WTC11 (cell line): Measurements from ENCODE around the gene C6orf163. TPM values are rescaled to one million over a fixed set of nuclear protein-coding genes. Genes with fewer than 3 reads are reported as not detected.

Experiments used
- ATAC-seq: fragments of 200-7000 bp; cut with Tn5 transposase; 2 replicates; pipeline ENCODE4 v1.10.0; 2021; ENCODE audit warnings: mild to moderate bottlenecking, moderate library complexity
- CTCF ChIA-PET: fragments of 300-600 bp; sonication (Branson Sonifier 250); formaldehyde crosslinking; loops from one replicate; lab custom pipeline; 2021; ENCODE audit warnings: antibody characterized with exemption; lab: Charles Lee
- POLR2A ChIA-PET: fragments of 350-600 bp; sonication (Branson Sonifier 250); formaldehyde crosslinking; loops from one replicate; lab custom pipeline; 2021; ENCODE audit warnings: antibody characterized with exemption; lab: Charles Lee
- DNase-seq: peaks from one replicate; pipeline ENCODE4 v3.0.0; 2021; ENCODE audit warnings: low spot score
- H3K27ac Mint-ChIP-seq: 2 replicates; pipeline ENCODE4 v1.8.0; 2021; ENCODE audit warnings: mixed read lengths
- H3K27me3 Mint-ChIP-seq: 2 replicates; pipeline ENCODE4 v1.8.0; 2021; ENCODE audit warnings: low read depth, mild to moderate bottlenecking, moderate library complexity, mixed read lengths
- H3K36me3 Mint-ChIP-seq: 2 replicates; pipeline ENCODE4 v1.8.0; 2021; ENCODE audit warnings: mixed read lengths
- H3K4me1 Mint-ChIP-seq: 2 replicates; pipeline ENCODE4 v1.8.0; 2022; ENCODE audit warnings: mixed read lengths
- H3K4me3 Mint-ChIP-seq: 2 replicates; pipeline ENCODE4 v1.8.0; 2021; ENCODE audit warnings: mild to moderate bottlenecking, moderate library complexity, mixed read lengths
- H3K9me3 Mint-ChIP-seq: 2 replicates; pipeline ENCODE4 v1.8.0; 2021; ENCODE audit warnings: mixed read lengths
- ATF1 ChIP-seq: sonication (generic); formaldehyde crosslinking; IDR thresholded peaks from 2 replicates; pipeline ENCODE4 v1.8.1; 2023; ENCODE audit warnings: mild to moderate bottlenecking, moderate library complexity, missing genetic modification reagents
- GTF2I ChIP-seq: fragments of 250-450 bp; sonication (Bioruptor Pico); conservative IDR thresholded peaks from 2 replicates; pipeline ENCODE4 v1.4.0; 2021; ENCODE audit warnings: mild to moderate bottlenecking
- IRF2 ChIP-seq: sonication (generic); formaldehyde crosslinking; IDR thresholded peaks from 2 replicates; pipeline ENCODE4 v1.8.0; 2022; ENCODE audit warnings: low read depth, missing genetic modification reagents, borderline replicate concordance
- NFYB ChIP-seq: sonication (generic); formaldehyde crosslinking; conservative IDR thresholded peaks from 2 replicates; pipeline ENCODE4 v1.8.0; 2022; ENCODE audit warnings: low read depth, missing genetic modification reagents
- NR1H2 ChIP-seq: sonication (generic); formaldehyde crosslinking; IDR thresholded peaks from 2 replicates; pipeline ENCODE4 v1.9.0; 2021; ENCODE audit warnings: mild to moderate bottlenecking, moderate library complexity, missing genetic modification reagents
- NR3C1 ChIP-seq: sonication (generic); formaldehyde crosslinking; conservative IDR thresholded peaks from 2 replicates; pipeline ENCODE4 v1.8.1; 2023; ENCODE audit warnings: low read depth, mild to moderate bottlenecking, missing genetic modification reagents
- SMAD4 ChIP-seq: sonication (generic); formaldehyde crosslinking; IDR thresholded peaks from 2 replicates; pipeline ENCODE4 v1.8.0; 2022; ENCODE audit warnings: mild to moderate bottlenecking, missing genetic modification reagents
- SOX15 ChIP-seq: fragments of 250-450 bp; sonication (Bioruptor Pico); IDR thresholded peaks from 2 replicates; pipeline ENCODE4 v1.9.0; 2021; ENCODE audit warnings: mild to moderate bottlenecking
- TCF7 ChIP-seq: sonication (generic); formaldehyde crosslinking; IDR thresholded peaks from 2 replicates; pipeline ENCODE4 v1.8.0; 2022; ENCODE audit warnings: mild to moderate bottlenecking, low read depth, missing genetic modification reagents, moderate library complexity
- TEAD1 ChIP-seq: sonication (generic); formaldehyde crosslinking; IDR thresholded peaks from 2 replicates; pipeline ENCODE4 v1.8.0; 2022; ENCODE audit warnings: mild to moderate bottlenecking, missing genetic modification reagents
- ZBTB21 ChIP-seq: sonication (generic); formaldehyde crosslinking; IDR thresholded peaks from 2 replicates; pipeline ENCODE4 v1.8.1; 2023; ENCODE audit warnings: mild to moderate bottlenecking, missing genetic modification reagents, borderline replicate concordance
- ZNF219 ChIP-seq: sonication (generic); formaldehyde crosslinking; IDR thresholded peaks from 2 replicates; pipeline ENCODE4 v1.8.0; 2023; ENCODE audit warnings: missing genetic modification reagents, mild to moderate bottlenecking, borderline replicate concordance
- ZNF263 ChIP-seq: sonication (generic); formaldehyde crosslinking; IDR thresholded peaks from 2 replicates; pipeline ENCODE4 v1.8.1; 2022; ENCODE audit warnings: low read depth, mild to moderate bottlenecking, moderate library complexity, missing genetic modification reagents
- ZNF396 ChIP-seq: fragments of 250-450 bp; sonication (Bioruptor Pico); IDR thresholded peaks from 2 replicates; pipeline ENCODE4 v1.8.0; 2021; ENCODE audit warnings: mild to moderate bottlenecking, moderate library complexity, borderline replicate concordance
- ZNF423 ChIP-seq: fragments of 250-450 bp; sonication (Bioruptor Pico); IDR thresholded peaks from 2 replicates; pipeline ENCODE4 v2.1.2; 2022; ENCODE audit warnings: mild to moderate bottlenecking, moderate library complexity
- total RNA-seq: library from RNA; stranded (reverse); gene quantifications from 3 replicates; pipeline ENCODE4 v1.2.3, GENCODE V29; 2021
- TF ChIP-seq, protein P1 (sequence below): sonication (generic); formaldehyde crosslinking; conservative IDR thresholded peaks from 2 replicates; pipeline ENCODE4 v1.8.1; 2022; ENCODE audit warnings: mild to moderate bottlenecking, missing genetic modification reagents
- TF ChIP-seq, protein P2 (sequence below): fragments of 250-450 bp; sonication (Bioruptor Pico); IDR thresholded peaks from 2 replicates; pipeline ENCODE4 v1.8.0; 2021; ENCODE audit warnings: mild to moderate bottlenecking
- TF ChIP-seq, protein P3 (sequence below): sonication (generic); formaldehyde crosslinking; IDR thresholded peaks from 2 replicates; pipeline ENCODE4 v1.8.1; 2022; ENCODE audit warnings: missing genetic modification reagents, borderline replicate concordance
- TF ChIP-seq, protein P4 (sequence below): sonication (generic); formaldehyde crosslinking; IDR thresholded peaks from 2 replicates; pipeline ENCODE4 v1.8.0; 2023; ENCODE audit warnings: missing genetic modification reagents, mild to moderate bottlenecking, borderline replicate concordance
- TF ChIP-seq, protein P5 (sequence below): sonication (generic); formaldehyde crosslinking; IDR thresholded peaks from 2 replicates; pipeline ENCODE4 v1.8.0; 2022; ENCODE audit warnings: mild to moderate bottlenecking, missing genetic modification reagents

The C6orf163 gene
- total RNA-seq, 1 experiment from 2014 or later, result 2.0 TPM

DNA sequence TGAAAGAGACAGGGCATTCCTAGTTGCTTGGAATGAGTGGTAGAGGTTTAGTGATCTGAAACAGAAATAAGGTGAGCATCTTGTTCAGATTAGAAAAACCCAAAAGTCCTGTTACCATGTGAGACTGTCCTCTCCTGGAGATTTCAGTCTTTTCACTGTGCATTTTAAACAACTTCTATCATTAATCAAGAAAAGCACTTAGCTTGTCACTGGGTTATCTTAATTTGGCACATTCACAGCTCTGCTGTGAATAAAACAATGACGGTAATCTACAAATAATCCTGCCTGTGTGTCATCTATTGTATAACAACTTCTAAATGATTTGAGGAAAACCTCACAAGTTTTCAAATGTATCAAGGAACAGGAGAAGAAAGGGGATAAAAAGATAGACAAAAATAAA lies 31.8 kb upstream of the C6orf163 start:
- POLR2A ChIA-PET, result no interaction called here
- H3K9me3 Mint-ChIP-seq, result peaks cover under 1% of the 10 kb centered on the region; the same call in 1 of the 2 replicates

DNA sequence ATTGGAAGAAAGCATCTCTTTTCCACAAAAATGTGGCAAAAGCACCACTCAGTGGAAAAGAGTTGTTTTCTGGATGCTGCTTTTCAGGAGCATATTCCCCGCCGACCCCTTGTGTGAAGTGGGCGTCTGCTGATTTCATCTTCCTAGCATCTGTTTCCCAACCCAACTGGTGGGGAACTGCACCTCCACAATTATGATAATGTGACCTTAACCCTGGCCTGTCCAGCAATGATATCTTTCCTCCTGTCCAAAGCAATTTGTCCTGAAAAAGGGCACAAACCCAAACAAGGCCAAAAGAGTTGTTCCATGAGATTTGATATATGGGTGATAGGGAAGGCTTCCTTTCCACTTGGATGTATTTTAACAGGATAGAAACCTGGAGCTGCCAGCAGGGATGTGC lies 29.5 kb upstream of the C6orf163 start:
- no peaks in the 10 kb centered on the region for H3K4me1 Mint-ChIP-seq
- ChIA-PET POLR2A (interaction anchor here (0.5 kb wide), 1 partner anchor 74 kb away, joined by 3 read pairs; no protein-coding TSS in a partner anchor), CTCF (no interaction called here)
- DNase-seq, result no peak
- H3K36me3 Mint-ChIP-seq, result no peaks in the 10 kb centered on the region
- H3K27me3 Mint-ChIP-seq, result no peaks in the 10 kb centered on the region
- H3K9me3 Mint-ChIP-seq, result no peaks in the 10 kb centered on the region
- no peak overlapping the region for H3K4me3 Mint-ChIP-seq
- ATAC-seq, result no peak
- no peak for TF ChIP-seq ZNF396 (CRISPR knock-in tag)
- TF ChIP-seq, protein P1, sequence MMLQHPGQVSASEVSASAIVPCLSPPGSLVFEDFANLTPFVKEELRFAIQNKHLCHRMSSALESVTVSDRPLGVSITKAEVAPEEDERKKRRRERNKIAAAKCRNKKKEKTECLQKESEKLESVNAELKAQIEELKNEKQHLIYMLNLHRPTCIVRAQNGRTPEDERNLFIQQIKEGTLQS (CRISPR knock-in tag), result no peak
- no peak overlapping the region for H3K27ac Mint-ChIP-seq

More for the DNA sequence above, 31.8 kb upstream of the C6orf163 start:
- Mint-ChIP-seq H3K36me3 (no peaks in the 10 kb centered on the region), H3K4me1 (no peaks in the 10 kb centered on the region), H3K27ac (no peak overlapping the region), H3K4me3 (no peak overlapping the region), H3K27me3 (no peaks in the 10 kb centered on the region; the same call in 1 of the 2 replicates)
- ATAC-seq (no peak), DNase-seq (no peak)
- CTCF ChIA-PET, result no interaction called here
- TF ChIP-seq SMAD4 (no peak), ZNF263 (CRISPR knock-in tag) (no peak), NFYB (CRISPR knock-in tag) (no peak), TCF7 (CRISPR knock-in tag) (no peak), ZNF423 (CRISPR knock-in tag) (no peak), IRF2 (CRISPR knock-in tag) (no peak), ZBTB21 (CRISPR knock-in tag) (no peak), GTF2I (CRISPR knock-in tag) (no peak), NR1H2 (CRISPR knock-in tag) (no peak), TEAD1 (no peak), SOX15 (CRISPR knock-in tag) (no peak), ATF1 (no peak), NR3C1 (CRISPR knock-in tag) (no peak), ZNF219 (CRISPR knock-in tag) (no peak)
- TF ChIP-seq, protein P2, sequence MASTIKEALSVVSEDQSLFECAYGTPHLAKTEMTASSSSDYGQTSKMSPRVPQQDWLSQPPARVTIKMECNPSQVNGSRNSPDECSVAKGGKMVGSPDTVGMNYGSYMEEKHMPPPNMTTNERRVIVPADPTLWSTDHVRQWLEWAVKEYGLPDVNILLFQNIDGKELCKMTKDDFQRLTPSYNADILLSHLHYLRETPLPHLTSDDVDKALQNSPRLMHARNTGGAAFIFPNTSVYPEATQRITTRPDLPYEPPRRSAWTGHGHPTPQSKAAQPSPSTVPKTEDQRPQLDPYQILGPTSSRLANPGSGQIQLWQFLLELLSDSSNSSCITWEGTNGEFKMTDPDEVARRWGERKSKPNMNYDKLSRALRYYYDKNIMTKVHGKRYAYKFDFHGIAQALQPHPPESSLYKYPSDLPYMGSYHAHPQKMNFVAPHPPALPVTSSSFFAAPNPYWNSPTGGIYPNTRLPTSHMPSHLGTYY (CRISPR knock-in tag), result no peak
- TF ChIP-seq, protein P3, sequence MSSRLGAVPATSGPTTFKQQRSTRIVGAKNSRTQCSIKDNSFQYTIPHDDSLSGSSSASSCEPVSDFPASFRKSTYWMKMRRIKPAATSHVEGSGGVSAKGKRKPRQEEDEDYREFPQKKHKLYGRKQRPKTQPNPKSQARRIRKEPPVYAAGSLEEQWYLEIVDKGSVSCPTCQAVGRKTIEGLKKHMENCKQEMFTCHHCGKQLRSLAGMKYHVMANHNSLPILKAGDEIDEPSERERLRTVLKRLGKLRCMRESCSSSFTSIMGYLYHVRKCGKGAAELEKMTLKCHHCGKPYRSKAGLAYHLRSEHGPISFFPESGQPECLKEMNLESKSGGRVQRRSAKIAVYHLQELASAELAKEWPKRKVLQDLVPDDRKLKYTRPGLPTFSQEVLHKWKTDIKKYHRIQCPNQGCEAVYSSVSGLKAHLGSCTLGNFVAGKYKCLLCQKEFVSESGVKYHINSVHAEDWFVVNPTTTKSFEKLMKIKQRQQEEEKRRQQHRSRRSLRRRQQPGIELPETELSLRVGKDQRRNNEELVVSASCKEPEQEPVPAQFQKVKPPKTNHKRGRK (CRISPR knock-in tag), result no peak
- TF ChIP-seq, protein P4, sequence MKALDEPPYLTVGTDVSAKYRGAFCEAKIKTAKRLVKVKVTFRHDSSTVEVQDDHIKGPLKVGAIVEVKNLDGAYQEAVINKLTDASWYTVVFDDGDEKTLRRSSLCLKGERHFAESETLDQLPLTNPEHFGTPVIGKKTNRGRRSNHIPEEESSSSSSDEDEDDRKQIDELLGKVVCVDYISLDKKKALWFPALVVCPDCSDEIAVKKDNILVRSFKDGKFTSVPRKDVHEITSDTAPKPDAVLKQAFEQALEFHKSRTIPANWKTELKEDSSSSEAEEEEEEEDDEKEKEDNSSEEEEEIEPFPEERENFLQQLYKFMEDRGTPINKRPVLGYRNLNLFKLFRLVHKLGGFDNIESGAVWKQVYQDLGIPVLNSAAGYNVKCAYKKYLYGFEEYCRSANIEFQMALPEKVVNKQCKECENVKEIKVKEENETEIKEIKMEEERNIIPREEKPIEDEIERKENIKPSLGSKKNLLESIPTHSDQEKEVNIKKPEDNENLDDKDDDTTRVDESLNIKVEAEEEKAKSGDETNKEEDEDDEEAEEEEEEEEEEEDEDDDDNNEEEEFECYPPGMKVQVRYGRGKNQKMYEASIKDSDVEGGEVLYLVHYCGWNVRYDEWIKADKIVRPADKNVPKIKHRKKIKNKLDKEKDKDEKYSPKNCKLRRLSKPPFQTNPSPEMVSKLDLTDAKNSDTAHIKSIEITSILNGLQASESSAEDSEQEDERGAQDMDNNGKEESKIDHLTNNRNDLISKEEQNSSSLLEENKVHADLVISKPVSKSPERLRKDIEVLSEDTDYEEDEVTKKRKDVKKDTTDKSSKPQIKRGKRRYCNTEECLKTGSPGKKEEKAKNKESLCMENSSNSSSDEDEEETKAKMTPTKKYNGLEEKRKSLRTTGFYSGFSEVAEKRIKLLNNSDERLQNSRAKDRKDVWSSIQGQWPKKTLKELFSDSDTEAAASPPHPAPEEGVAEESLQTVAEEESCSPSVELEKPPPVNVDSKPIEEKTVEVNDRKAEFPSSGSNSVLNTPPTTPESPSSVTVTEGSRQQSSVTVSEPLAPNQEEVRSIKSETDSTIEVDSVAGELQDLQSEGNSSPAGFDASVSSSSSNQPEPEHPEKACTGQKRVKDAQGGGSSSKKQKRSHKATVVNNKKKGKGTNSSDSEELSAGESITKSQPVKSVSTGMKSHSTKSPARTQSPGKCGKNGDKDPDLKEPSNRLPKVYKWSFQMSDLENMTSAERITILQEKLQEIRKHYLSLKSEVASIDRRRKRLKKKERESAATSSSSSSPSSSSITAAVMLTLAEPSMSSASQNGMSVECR (CRISPR knock-in tag), result no peak
- TF ChIP-seq, protein P5, sequence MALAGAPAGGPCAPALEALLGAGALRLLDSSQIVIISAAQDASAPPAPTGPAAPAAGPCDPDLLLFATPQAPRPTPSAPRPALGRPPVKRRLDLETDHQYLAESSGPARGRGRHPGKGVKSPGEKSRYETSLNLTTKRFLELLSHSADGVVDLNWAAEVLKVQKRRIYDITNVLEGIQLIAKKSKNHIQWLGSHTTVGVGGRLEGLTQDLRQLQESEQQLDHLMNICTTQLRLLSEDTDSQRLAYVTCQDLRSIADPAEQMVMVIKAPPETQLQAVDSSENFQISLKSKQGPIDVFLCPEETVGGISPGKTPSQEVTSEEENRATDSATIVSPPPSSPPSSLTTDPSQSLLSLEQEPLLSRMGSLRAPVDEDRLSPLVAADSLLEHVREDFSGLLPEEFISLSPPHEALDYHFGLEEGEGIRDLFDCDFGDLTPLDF, result no peak
